Thoracic aorta (tissue), 2 donors: ENCODE data around the gene ATP9A. TPM values are rescaled to one million over a fixed set of nuclear protein-coding genes. Genes with fewer than 3 reads are reported as not detected.

Experiments
- ATAC-seq: fragments of 150-250 bp; one replicate; pipeline ENCODE4 v1.8.0; 2017; ENCODE audit warnings: low read depth; ENCODE audit not compliant: insufficient number of reproducible peaks, low FRiP score
- DNase-seq: peaks from one replicate; pipeline ENCODE4 v3.0.0-alpha.2; 2020; ENCODE audit warnings: low spot score
- H3K27ac ChIP-seq, 2 donors: fragments of 200-600 bp; sonication (generic); 1 replicate in 1 of 2; 2 replicates in 1 of 2; pipeline ENCODE4 v1.5.1; 2016; ENCODE audit warnings: mild to moderate bottlenecking in 2 of 2, moderate library complexity in 2 of 2
- H3K27me3 ChIP-seq: fragments of 200-600 bp; sonication (generic); replicated peaks from 2 replicates; pipeline ENCODE4 v1.6.0; 2016; ENCODE audit warnings: mild to moderate bottlenecking; ENCODE audit not compliant: insufficient read depth
- H3K36me3 ChIP-seq: fragments of 200-600 bp; sonication (generic); one replicate; pipeline ENCODE4 v1.5.1; 2016
- H3K4me1 ChIP-seq, 2 donors: fragments of 200-600 bp; sonication (generic); 1 replicate in 1 of 2; 2 replicates in 1 of 2; pipeline versions ENCODE4 v1.5.1 to v1.6.0; 2016; ENCODE audit warnings: low read depth in 2 of 2, mild to moderate bottlenecking in 1 of 2; ENCODE audit not compliant: control insufficient read depth in 1 of 2
- H3K4me3 ChIP-seq: fragments of 200-600 bp; sonication (generic); 2 replicates; pipeline ENCODE4 v1.5.1; 2016; ENCODE audit warnings: mild to moderate bottlenecking
- H3K9me3 ChIP-seq: fragments of 200-600 bp; sonication (generic); 2 replicates; pipeline ENCODE4 v1.5.1; 2016
- total RNA-seq, 2 donors: library from RNA; depleted of rRNA; stranded (reverse); fragments of >200 nt; gene quantifications; one replicate each; pipeline versions ENCODE4 v1.1.0 to v1.2.3, GENCODE V29; 2016
- TF ChIP-seq, protein P1 (sequence below): fragments of 200-600 bp; sonication (generic); IDR thresholded peaks from one replicate; pipeline ENCODE4 v1.5.1; 2019; ENCODE audit warnings: antibody characterized with exemption

The ATP9A gene
- total RNA-seq, 2 donors from 2014 or later: 54.4 TPM

DNA sequence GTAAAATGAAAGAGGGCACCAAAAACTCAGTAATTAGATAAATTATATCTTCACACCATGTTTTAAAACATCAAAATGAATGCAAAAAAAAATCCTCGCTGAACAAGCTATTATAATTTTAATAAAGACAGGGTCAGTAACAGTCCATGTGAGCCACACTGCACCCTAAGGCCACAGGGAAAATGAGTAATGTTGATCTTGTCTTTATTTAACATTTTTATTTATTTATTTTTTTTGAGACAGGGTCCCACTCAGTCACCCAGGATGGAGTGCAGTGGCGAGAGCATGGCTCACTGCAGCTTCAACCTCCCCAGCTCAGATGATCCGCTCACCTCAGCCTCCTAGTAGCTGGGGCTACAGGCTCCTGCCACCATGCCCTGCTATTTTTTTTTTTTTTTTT, 217.0 kb downstream of the ATP9A start:
- H3K27me3 ChIP-seq: no peaks in the 10 kb centered on the region
- DNase-seq (no peak), ATAC-seq (no peak)
- no peaks in the 10 kb centered on the region for H3K4me1 ChIP-seq
- no peak overlapping the region for H3K27ac ChIP-seq
- TF ChIP-seq, protein P1, sequence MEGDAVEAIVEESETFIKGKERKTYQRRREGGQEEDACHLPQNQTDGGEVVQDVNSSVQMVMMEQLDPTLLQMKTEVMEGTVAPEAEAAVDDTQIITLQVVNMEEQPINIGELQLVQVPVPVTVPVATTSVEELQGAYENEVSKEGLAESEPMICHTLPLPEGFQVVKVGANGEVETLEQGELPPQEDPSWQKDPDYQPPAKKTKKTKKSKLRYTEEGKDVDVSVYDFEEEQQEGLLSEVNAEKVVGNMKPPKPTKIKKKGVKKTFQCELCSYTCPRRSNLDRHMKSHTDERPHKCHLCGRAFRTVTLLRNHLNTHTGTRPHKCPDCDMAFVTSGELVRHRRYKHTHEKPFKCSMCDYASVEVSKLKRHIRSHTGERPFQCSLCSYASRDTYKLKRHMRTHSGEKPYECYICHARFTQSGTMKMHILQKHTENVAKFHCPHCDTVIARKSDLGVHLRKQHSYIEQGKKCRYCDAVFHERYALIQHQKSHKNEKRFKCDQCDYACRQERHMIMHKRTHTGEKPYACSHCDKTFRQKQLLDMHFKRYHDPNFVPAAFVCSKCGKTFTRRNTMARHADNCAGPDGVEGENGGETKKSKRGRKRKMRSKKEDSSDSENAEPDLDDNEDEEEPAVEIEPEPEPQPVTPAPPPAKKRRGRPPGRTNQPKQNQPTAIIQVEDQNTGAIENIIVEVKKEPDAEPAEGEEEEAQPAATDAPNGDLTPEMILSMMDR: no peak
- H3K4me3 ChIP-seq: no peak overlapping the region
- H3K9me3 ChIP-seq: no peaks in the 10 kb centered on the region
- H3K36me3 ChIP-seq: no peaks in the 10 kb centered on the region

DNA sequence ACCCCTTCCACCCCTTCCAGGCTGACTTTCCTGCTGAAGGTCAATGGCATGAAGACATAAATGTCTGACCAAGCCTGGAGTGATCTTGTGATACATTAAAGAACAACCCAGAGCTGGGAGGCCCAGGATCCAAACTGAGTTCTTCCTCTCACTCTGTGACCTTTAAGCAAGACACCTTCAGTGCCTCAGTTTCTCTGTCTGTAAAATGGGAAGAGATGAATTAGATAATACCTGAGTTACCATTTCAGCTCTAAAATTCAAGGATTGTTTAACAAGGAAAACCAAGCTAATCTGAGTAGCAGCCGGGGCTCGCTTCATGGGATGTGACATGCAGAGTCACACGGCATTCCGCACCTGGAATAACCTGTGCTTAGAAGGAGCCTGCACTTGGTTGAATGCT, 218.7 kb downstream of the ATP9A start:
- no peaks in the 10 kb centered on the region for H3K27me3 ChIP-seq
- no peaks in the 10 kb centered on the region for H3K36me3 ChIP-seq
- no peaks in the 10 kb centered on the region for H3K9me3 ChIP-seq
- no peak overlapping the region for H3K4me3 ChIP-seq
- no peak for DNase-seq
- TF ChIP-seq, protein P1: no peak
- H3K27ac ChIP-seq: no peak overlapping the region
- no peak for ATAC-seq
- H3K4me1 ChIP-seq: no peaks in the 10 kb centered on the region

DNA sequence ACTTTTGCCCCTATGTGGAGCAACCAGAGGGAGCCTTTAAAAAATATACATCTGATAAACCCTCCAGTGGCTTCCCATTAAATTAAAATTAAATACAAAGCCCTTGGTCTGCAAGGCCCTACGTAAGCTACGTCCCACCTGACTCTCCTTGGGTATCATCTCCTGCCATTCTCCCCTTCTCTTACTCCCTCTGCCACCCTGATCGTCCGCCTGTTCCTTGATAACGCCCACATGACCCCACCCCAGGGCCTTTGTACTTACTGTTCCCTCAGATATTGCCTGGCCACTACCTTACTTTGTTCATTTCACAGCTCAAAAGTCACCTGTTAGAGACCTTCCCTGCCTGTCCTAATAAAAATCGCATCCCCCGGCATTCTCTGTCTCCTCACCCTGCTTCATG, 220.2 kb downstream of the ATP9A start:
- no peak overlapping the region for H3K4me3 ChIP-seq
- TF ChIP-seq, protein P1: no peak

More for the DNA sequence above, 220.2 kb downstream of the ATP9A start:
- Histone ChIP-seq H3K36me3 (no peaks in the 10 kb centered on the region), H3K4me1 (peaks cover 2 to 7% of the 10 kb centered on the region in 2 donors), H3K9me3 (no peaks in the 10 kb centered on the region), H3K27ac (no peak overlapping the region), H3K27me3 (no peaks in the 10 kb centered on the region)
- ATAC-seq (no peak), DNase-seq (no peak)

Other genes with a start within 250 kb of the ATP9A start
- 10 to 100 TPM; 11.9 to 24.5 TPM for gene NFATC2, start 225.7 kb downstream of the ATP9A start, total RNA-seq
- gene SALL4, start 34.1 kb upstream of the ATP9A start, total RNA-seq: not detected